SU-DHL-6 (cell line): Measurements from ENCODE around the gene LDB3.

Source experiments
- H2AFZ ChIP-seq: fragments of 200-600 bp; sonication (generic); 2 replicates; pipeline ENCODE4 v1.6.1; 2014; ENCODE audit warnings: low read depth, mild to moderate bottlenecking, moderate library complexity, mixed read lengths, antibody characterized with exemption, low read length; ENCODE audit not compliant: severe bottlenecking
- H3F3A ChIP-seq: fragments of 200-600 bp; shearing (Covaris generic); 2 replicates; pipeline ENCODE4 v1.6.0; 2016; ENCODE audit warnings: antibody characterized with exemption, mild to moderate bottlenecking; ENCODE audit not compliant: insufficient read depth
- H3K27ac ChIP-seq: fragments of 200-600 bp; sonication (generic); 2 replicates; pipeline ENCODE4 v1.5.1; 2016; ENCODE audit warnings: low read depth, mild to moderate bottlenecking, low read length, moderate library complexity, mixed read lengths
- H3K27me3 ChIP-seq: fragments of 200-600 bp; sonication (generic), shearing (Covaris generic); 2 replicates; pipeline ENCODE4 v1.6.0; 2014; ENCODE audit warnings: mild to moderate bottlenecking, low read length
- H3K36me3 ChIP-seq: fragments of 200-600 bp; sonication (generic); 2 replicates; pipeline ENCODE4 v1.6.1; 2014; ENCODE audit warnings: mild to moderate bottlenecking, low read length, mixed read lengths
- H3K4me2 ChIP-seq: fragments of 300-600, 200-600 bp; shearing (Covaris generic), sonication (generic); 2 replicates; pipeline ENCODE4 v1.6.0; 2014; ENCODE audit warnings: low read length, low read depth, mild to moderate bottlenecking; ENCODE audit not compliant: poor library complexity, severe bottlenecking
- H3K4me3 ChIP-seq: fragments of 200-600 bp; sonication (generic); 2 replicates; pipeline ENCODE4 v1.5.1; 2014; ENCODE audit warnings: antibody characterized with exemption, low read length, mild to moderate bottlenecking, mixed read lengths; ENCODE audit not compliant: insufficient read depth, poor library complexity, severe bottlenecking
- H3K79me2 ChIP-seq: fragments of 200-600 bp; sonication (generic); 2 replicates; pipeline ENCODE4 v1.6.1; 2014; ENCODE audit warnings: mild to moderate bottlenecking, low read length, moderate library complexity; ENCODE audit not compliant: insufficient read depth
- H3K9ac ChIP-seq: fragments of 200-600 bp; sonication (generic); 2 replicates; pipeline ENCODE4 v1.7.0; 2014; ENCODE audit warnings: mild to moderate bottlenecking, low read length
- H3K9me2 ChIP-seq: fragments of 200-600 bp; sonication (generic); replicated peaks from 2 replicates; pipeline ENCODE4 v1.6.1; 2014; ENCODE audit warnings: low read length; ENCODE audit not compliant: insufficient read depth
- H3K9me3 ChIP-seq: fragments of 200-600 bp; sonication (generic); 2 replicates; pipeline ENCODE4 v1.6.1; 2014; ENCODE audit warnings: low read length, mixed read lengths; ENCODE audit not compliant: insufficient read depth
- H4K20me1 ChIP-seq: fragments of 200-600 bp; sonication (generic); 2 replicates; pipeline ENCODE4 v1.6.1; 2014; ENCODE audit warnings: low read depth, mild to moderate bottlenecking, antibody characterized with exemption, low read length, moderate library complexity, mixed read lengths
- EZH2phosphoT487 ChIP-seq: fragments of 200-600 bp; sonication (generic), shearing (Covaris generic); conservative IDR thresholded peaks from 2 replicates; pipeline ENCODE4 v1.6.1; 2018; ENCODE audit warnings: mild to moderate bottlenecking, antibody characterized with exemption, low read length, moderate library complexity, mixed read lengths
- TF ChIP-seq, protein P1 (sequence below): fragments of 200-600 bp; sonication (generic); IDR thresholded peaks from one replicate; pipeline ENCODE4 v1.5.1; 2017; ENCODE audit warnings: antibody characterized with exemption, mild to moderate bottlenecking, low read length, moderate library complexity; ENCODE audit not compliant: insufficient read depth, poor library complexity, severe bottlenecking

LDB3 gene

DNA sequence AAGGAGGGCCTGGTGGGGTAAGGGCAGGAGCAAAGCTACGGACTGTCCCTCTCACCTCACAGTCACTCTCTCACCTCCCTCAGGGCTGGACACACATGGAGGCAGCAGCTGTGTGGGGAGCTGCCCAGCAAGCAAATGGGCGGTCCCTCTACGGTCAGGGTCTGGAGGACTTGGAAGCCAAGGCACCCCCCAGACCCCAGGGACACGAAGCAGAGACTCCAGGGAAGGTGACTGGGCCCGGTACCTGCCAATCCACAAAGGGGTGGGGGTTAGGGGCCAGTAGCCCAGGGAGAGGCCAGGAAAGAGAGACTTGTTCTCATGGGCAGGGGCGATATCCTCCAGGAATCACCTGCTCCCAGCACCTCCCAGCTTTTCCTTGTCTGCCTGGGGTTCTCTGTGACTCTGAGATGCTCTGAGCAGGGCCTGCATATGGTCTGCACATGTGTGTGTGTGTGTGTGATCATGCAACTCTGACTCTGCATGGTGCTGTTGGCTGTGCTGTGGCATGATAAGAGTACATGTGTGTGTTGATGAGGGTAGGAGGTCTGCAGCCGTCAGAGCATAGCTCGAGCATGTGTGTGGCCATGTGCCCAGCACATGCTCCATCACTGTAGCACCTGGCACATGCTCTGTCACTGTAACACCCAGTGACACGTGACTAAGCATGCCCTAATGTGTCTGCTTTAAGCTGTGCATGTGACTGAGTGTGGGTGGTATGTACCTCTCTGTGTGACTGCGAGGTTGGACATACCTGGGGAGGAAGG lies 4.6 kb upstream of the LDB3 start:
- Histone ChIP-seq H3K36me3 (no peaks in the 10 kb centered on the region), H3K27ac (no peak overlapping the region), H3K9me3 (no peaks in the 10 kb centered on the region), H3F3A (no peaks in the 10 kb centered on the region), H3K79me2 (no peaks in the 10 kb centered on the region), H3K4me3 (no peak overlapping the region), H2AFZ (no peak overlapping the region), H3K9ac (no peak overlapping the region), H3K27me3 (no peaks in the 10 kb centered on the region), H3K4me2 (no peak overlapping the region), H3K9me2 (no peaks in the 10 kb centered on the region), H4K20me1 (no peaks in the 10 kb centered on the region)
- TF ChIP-seq EZH2phosphoT487 = no peak
- TF ChIP-seq, protein P1, sequence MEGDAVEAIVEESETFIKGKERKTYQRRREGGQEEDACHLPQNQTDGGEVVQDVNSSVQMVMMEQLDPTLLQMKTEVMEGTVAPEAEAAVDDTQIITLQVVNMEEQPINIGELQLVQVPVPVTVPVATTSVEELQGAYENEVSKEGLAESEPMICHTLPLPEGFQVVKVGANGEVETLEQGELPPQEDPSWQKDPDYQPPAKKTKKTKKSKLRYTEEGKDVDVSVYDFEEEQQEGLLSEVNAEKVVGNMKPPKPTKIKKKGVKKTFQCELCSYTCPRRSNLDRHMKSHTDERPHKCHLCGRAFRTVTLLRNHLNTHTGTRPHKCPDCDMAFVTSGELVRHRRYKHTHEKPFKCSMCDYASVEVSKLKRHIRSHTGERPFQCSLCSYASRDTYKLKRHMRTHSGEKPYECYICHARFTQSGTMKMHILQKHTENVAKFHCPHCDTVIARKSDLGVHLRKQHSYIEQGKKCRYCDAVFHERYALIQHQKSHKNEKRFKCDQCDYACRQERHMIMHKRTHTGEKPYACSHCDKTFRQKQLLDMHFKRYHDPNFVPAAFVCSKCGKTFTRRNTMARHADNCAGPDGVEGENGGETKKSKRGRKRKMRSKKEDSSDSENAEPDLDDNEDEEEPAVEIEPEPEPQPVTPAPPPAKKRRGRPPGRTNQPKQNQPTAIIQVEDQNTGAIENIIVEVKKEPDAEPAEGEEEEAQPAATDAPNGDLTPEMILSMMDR = no peak

DNA sequence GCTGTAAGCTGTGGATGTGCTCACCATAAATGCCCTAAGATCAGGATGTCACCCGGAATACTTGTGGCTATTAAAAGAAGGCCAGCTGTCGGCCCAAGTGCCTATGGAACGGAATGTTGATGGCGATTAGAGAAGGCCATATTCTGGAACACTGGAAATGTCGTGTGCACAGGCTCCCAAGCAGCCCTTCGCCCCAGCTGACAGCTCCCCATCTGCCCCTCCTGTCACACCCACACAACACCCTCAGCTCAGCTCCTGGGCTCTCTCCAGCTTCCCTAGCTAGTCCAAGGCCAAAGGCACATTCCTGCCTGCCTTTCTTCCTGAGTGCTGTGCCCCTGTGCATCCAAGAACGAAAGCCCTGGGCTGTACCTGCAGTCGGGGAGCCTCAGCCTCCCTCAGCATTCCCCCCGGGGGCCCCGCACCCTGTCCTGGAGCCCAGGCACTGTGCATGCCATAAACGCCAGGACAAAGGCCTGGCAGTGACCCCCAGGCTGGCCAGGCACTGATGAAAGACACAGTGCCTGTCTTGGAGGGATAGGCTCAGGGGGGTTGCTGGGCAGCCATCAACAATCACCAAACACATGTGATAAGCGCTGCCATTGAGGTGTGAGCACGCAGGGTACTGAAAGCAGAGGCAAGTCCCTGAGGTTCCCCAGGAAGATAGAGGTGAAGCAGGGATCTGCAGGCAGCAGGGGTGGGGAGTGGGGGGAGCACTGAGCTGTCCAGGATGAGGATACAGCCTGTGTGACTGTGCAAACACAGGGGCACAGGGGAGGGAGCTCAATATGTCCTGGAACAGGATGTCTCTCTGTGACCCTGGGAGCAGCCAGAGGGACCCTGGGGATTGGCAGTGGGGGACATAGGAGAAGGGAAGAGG lies 3.7 kb upstream of the LDB3 start:
- Histone ChIP-seq H3F3A (no peaks in the 10 kb centered on the region), H3K79me2 (no peaks in the 10 kb centered on the region), H3K27me3 (no peaks in the 10 kb centered on the region), H3K27ac (no peak overlapping the region), H3K9ac (no peak overlapping the region), H2AFZ (no peak overlapping the region), H3K36me3 (no peaks in the 10 kb centered on the region), H4K20me1 (no peaks in the 10 kb centered on the region), H3K9me3 (no peaks in the 10 kb centered on the region), H3K4me3 (no peak overlapping the region), H3K4me2 (no peak overlapping the region), H3K9me2 (no peaks in the 10 kb centered on the region)
- TF ChIP-seq, protein P1 = no peak
- no peak for TF ChIP-seq EZH2phosphoT487

DNA sequence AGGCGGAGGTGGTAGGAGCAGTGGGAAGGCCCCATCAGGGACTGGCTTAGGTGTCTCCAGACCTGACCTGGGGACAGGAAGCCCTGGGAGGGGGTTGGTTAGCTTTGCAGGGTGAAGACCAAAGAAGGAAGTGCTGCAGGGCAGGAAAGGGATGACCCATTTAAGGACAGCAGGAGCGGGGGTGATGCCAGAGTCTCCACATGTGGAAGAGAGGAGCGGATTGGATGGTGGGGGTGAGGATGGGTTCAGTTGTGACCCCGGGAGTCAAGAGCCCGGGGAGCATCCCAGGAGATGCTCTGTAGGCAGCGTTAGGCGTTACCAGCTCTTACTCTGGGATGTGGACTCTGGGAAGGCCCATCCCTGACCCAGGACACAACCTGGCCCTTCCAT lies 3.1 kb upstream of the LDB3 start:
- H3K79me2 ChIP-seq = no peaks in the 10 kb centered on the region
- H3K27me3 ChIP-seq = no peaks in the 10 kb centered on the region
- no peak overlapping the region for H3K9ac ChIP-seq
- H3F3A ChIP-seq = no peaks in the 10 kb centered on the region
- H2AFZ ChIP-seq = no peak overlapping the region
- no peaks in the 10 kb centered on the region for H3K9me3 ChIP-seq
- no peak overlapping the region for H3K4me3 ChIP-seq
- TF ChIP-seq, protein P1 = no peak
- no peak for TF ChIP-seq EZH2phosphoT487
- H4K20me1 ChIP-seq = no peaks in the 10 kb centered on the region
- no peak overlapping the region for H3K4me2 ChIP-seq
- H3K9me2 ChIP-seq = no peaks in the 10 kb centered on the region
- H3K36me3 ChIP-seq = no peaks in the 10 kb centered on the region
- H3K27ac ChIP-seq = no peak overlapping the region
